SH-SY5Y (cell line): ENCODE data around the gene SLC2A13.

Experiments
- GATA2 ChIP-seq: IDR thresholded peaks from 2 replicates; pipeline ENCODE4 v1.6.1; 2011; ENCODE audit warnings: mild to moderate bottlenecking, low read depth, low read length
- GATA3 ChIP-seq: IDR thresholded peaks from 2 replicates; pipeline ENCODE4 v1.6.1; 2011; ENCODE audit warnings: low read depth, mild to moderate bottlenecking, low read length, moderate library complexity

DNA sequence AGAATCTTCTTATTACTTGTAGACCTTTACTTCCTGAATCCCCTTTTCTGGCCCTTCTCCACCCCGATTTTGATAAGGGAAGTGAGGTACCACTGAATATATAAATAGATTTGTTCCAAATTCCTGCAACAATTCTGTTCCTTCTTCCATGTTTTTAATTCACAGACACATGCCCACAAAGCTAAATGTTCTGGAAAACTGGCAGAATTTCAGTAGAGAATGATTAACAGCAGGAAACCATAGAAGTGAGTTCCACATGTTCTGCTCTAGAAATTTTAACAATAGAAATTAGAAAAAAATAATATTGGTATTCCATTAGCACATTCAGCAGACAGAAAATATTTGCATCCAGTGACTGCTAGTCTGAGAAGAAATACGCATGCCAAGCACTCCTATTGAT is 139.6 kb downstream of the SLC2A13 start:
- TF ChIP-seq GATA3 (no peak), GATA2 (no peak)
